GM12878 (cell line): ENCODE data around the gene PPP1R7. TPM values are rescaled to one million over a fixed set of nuclear protein-coding genes. Genes with fewer than 3 reads are reported as not detected.

ENCODE experiments used
- ATAC-seq: fragments of 200-7000 bp; cut with Tn5 transposase; 3 replicates; pipeline ENCODE4 v1.9.1; 2020; ENCODE audit warnings: mild to moderate bottlenecking, moderate library complexity
- BruUV-seq: library from RNA; stranded (reverse); fragments of 400-500 nt; replicated peaks from 2 replicates; lab custom pipeline; 2021; lab: Mats Ljungman, UMichigan
- CTCF ChIA-PET: fragments of 300-600 bp; sonication (Branson Sonifier 250); formaldehyde crosslinking; extraction: SDS; loops from one replicate; lab custom pipeline; 2021; ENCODE audit warnings: inconsistent platforms; lab: Yijun Ruan, JAX
- POLR2A ChIA-PET: fragments of 350-600 bp; formaldehyde crosslinking; extraction: SDS; loops from one replicate; lab custom pipeline; 2021; ENCODE audit warnings: inconsistent platforms; lab: Charles Lee
- RAD21 ChIA-PET: fragments of 300-600 bp; sonication (Branson Sonifier 250); formaldehyde crosslinking; loops from one replicate; lab custom pipeline; 2023; ENCODE audit warnings: antibody characterized with exemption; ENCODE audit not compliant: unreplicated experiment; lab: Charles Lee
- SMC1A ChIA-PET: fragments of 300-600 bp; sonication (Branson Sonifier 250); formaldehyde crosslinking; loops from one replicate; lab custom pipeline; 2023; ENCODE audit not compliant: unreplicated experiment, uncharacterized antibody; lab: Charles Lee
- DNase-seq: peaks from one replicate; pipeline ENCODE4 v3.0.0-alpha.2; 2011; ENCODE audit warnings: low read depth, low spot score
- FAIRE-seq: peaks from 3 replicates; lab custom pipeline; 2011; peaks lifted over from hg19 to GRCh38; lab: Jason Lieb, UNC
- H2AFZ ChIP-seq: 2 replicates; pipeline ENCODE4 v1.6.0; 2011; ENCODE audit warnings: low read depth, low read length, control low read depth; ENCODE audit not compliant: control insufficient read depth
- H3K27ac ChIP-seq: 2 replicates; pipeline ENCODE4 v1.5.1; 2011; ENCODE audit warnings: control low read depth; ENCODE audit not compliant: control insufficient read depth, insufficient read depth
- H3K27me3 ChIP-seq, 2 experiments: replicated peaks in 1 of 2; 2 replicates each; pipeline versions ENCODE4 v1.6.0 to v1.6.1; 2011; ENCODE audit warnings: low read length in 1 of 2; ENCODE audit not compliant: control insufficient read depth in 2 of 2, insufficient read depth in 2 of 2
- H3K36me3 ChIP-seq, 2 experiments: 2 replicates each; pipeline ENCODE4 v1.5.1; 2011; ENCODE audit warnings: low read length in 1 of 2; ENCODE audit not compliant: control insufficient read depth in 2 of 2, insufficient read depth in 2 of 2
- H3K4me1 ChIP-seq: 2 replicates; pipeline ENCODE4 v1.6.1; 2011; ENCODE audit warnings: mild to moderate bottlenecking, low read length, moderate library complexity, mixed read lengths; ENCODE audit not compliant: control insufficient read depth, insufficient read depth
- H3K4me2 ChIP-seq: 2 replicates; pipeline ENCODE4 v1.6.0; 2011; ENCODE audit warnings: control low read depth; ENCODE audit not compliant: control insufficient read depth, insufficient read depth
- H3K4me3 ChIP-seq: fragments of 200-600 bp; sonication (generic); 2 replicates; pipeline ENCODE4 v1.5.1; 2016
- H3K79me2 ChIP-seq: 2 replicates; pipeline ENCODE4 v1.6.0; 2011; ENCODE audit warnings: low read length; ENCODE audit not compliant: control insufficient read depth, insufficient read depth
- H3K9ac ChIP-seq: 2 replicates; pipeline ENCODE4 v1.8.0; 2011; ENCODE audit warnings: low read length, control low read depth, mixed read lengths; ENCODE audit not compliant: control insufficient read depth, insufficient read depth
- H3K9me3 ChIP-seq: replicated peaks from 3 replicates; pipeline ENCODE4 v1.5.1; 2011; ENCODE audit warnings: mild to moderate bottlenecking, low read length; ENCODE audit not compliant: control insufficient read depth, insufficient read depth
- H4K20me1 ChIP-seq: 2 replicates; pipeline ENCODE4 v1.6.0; 2011; ENCODE audit not compliant: control insufficient read depth, insufficient read depth
- CTCF ChIP-seq, 3 experiments: IDR thresholded peaks in 2 of 3; conservative IDR thresholded peaks in 1 of 3; 2 replicates each; pipeline ENCODE4 v1.5.1; 2011; ENCODE audit warnings: low read depth in 3 of 3, low read length in 3 of 3, mild to moderate bottlenecking in 3 of 3, control low read depth in 2 of 3, moderate library complexity in 2 of 3, inconsistent platforms in 1 of 3, mixed read lengths in 1 of 3; ENCODE audit not compliant: control insufficient read depth in 2 of 3, insufficient read depth in 1 of 3; ENCODE audit errors: extremely low read depth in 1 of 3
- GABPA ChIP-seq: IDR thresholded peaks from 2 replicates; pipeline ENCODE4 v1.6.1; 2014; ENCODE audit warnings: antibody characterized with exemption, low read depth, mild to moderate bottlenecking, inconsistent platforms
- IRF4 ChIP-seq: IDR thresholded peaks from 2 replicates; pipeline ENCODE4 v1.6.1; 2011; ENCODE audit warnings: low read depth, low read length
- POLR2A ChIP-seq: IDR thresholded peaks from 2 replicates; pipeline ENCODE4 v1.6.1; 2011; ENCODE audit warnings: low read depth, mild to moderate bottlenecking, low read length
- RAD21 ChIP-seq: IDR thresholded peaks from 2 replicates; pipeline ENCODE4 v1.6.1; 2011; ENCODE audit warnings: mild to moderate bottlenecking, low read depth, low read length, moderate library complexity; ENCODE audit not compliant: insufficient read depth
- SREBF2 ChIP-seq: IDR thresholded peaks from 2 replicates; pipeline ENCODE4 v1.6.1; 2012; ENCODE audit warnings: mild to moderate bottlenecking, low read length
- WGBS: methylation state at CpG from one replicate; pipeline ENCODE4 v1.1.6; 2016; ENCODE audit warnings: low lambda C conversion rate; ENCODE audit not compliant: insufficient replicate concordance, insufficient coverage; ENCODE audit errors: missing lambda C conversion rate; 5-methylcytosine and 5-hydroxymethylcytosine counted together
- in situ Hi-C: fragments of 300-500 bp; cut with MboI; formaldehyde crosslinking; loops from 9 replicates; pipeline ENCODE4 v1.14.3; 2018; ENCODE audit warnings: mixed read lengths
- intact Hi-C: fragments of 100-400 bp; cut with micrococcal nuclease; formaldehyde crosslinking; loops from one replicate; pipeline ENCODE4 v1.14.2; 2022; ENCODE audit not compliant: unreplicated experiment
- polyA plus RNA-seq, 11 experiments: library from polyadenylated mRNA; depleted of rRNA in 4 of 11; unstranded in 6 of 11; stranded (reverse) in 5 of 11; fragments of >200 nt; fragmentation: Nextera tagmentation in 4 of 11; fragmentation: Illumina TruSeq in 1 of 11; extraction: Ambion mirVana in 4 of 11; extraction: Trizol in 1 of 11; gene quantifications; 1 replicate in 1 of 11; 2 replicates in 10 of 11; pipeline versions ENCODE4 v1.2.1 to v1.2.3, GENCODE V29; 2011 to 2016; ENCODE audit warnings: inconsistent platforms in 2 of 11, missing spikeins in 2 of 11, low read depth in 1 of 11
- total RNA-seq, 4 experiments: library from RNA; depleted of rRNA in 3 of 4; stranded (reverse); fragments of >200 nt in 3 of 4; fragmentation: Illumina TruSeq in 1 of 4; extraction: Trizol in 1 of 4; gene quantifications; 2 replicates each; pipeline versions ENCODE4 v1.2.1 to v1.2.3, GENCODE V29; 2013 to 2021

PPP1R7 gene
- total and polyA plus RNA-seq, 10 of the 15 experiments (the other 5 are each of a cell fraction or from before 2014, with no cell fraction given) = 78.5 to 174 (median 93.7) TPM

- Histone ChIP-seq H3K36me3 (no peaks in the 10 kb centered on the region), H3K9me3 (no peaks in the 10 kb centered on the region), H2AFZ (no peak overlapping the region), H3K4me1 (no peaks in the 10 kb centered on the region), H3K9ac (no peak overlapping the region), H4K20me1 (no peaks in the 10 kb centered on the region), H3K4me3 (no peak overlapping the region), H3K4me2 (no peak overlapping the region), H3K27me3 (no peaks in the 10 kb centered on the region), H3K79me2 (no peaks in the 10 kb centered on the region), H3K27ac (no peak overlapping the region)
- ChIA-PET RAD21 (no interaction called here), CTCF (interaction anchor here (0.7 kb wide), 1 partner anchor 133 kb away, joined by 3 read pairs; no protein-coding TSS in a partner anchor), POLR2A (no interaction called here), SMC1A (no interaction called here)
- FAIRE-seq = no peak
- in situ Hi-C loops (no loop called here), intact Hi-C loops (loop anchor here (10.0 kb wide), 1 partner anchor 356 kb away; no protein-coding TSS in a partner anchor)
- 0 out of 2 replicates have a peak, but pooled peaks have one; percentile 9 for TF ChIP-seq RAD21
- TF ChIP-seq IRF4 = no peak
- TF ChIP-seq CTCF (IDR thresholded peaks at IDR 0.05 in 2 of 3, conservative IDR thresholded peaks at IDR 0.05 in 1 of 3; ENCODE audit: control insufficient read depth in 2 of 3, extremely low read depth in 1 of 3, insufficient read depth in 1 of 3, low read depth in 3 of 3, low read length in 3 of 3) = peak in 1 of 3 experiments; percentile 27; a peak in 1 of 6 replicates
- TF ChIP-seq SREBF2 = no peak
- no peak; the same call in 2 of the 3 replicates for ATAC-seq
- DNase-seq = no peak
- BruUV-seq = no TSS peak
- WGBS = 7% methylated on average over 2 of the region's 2 CpGs
These were observed 61.0 kb downstream of the PPP1R7 start for GRCh38 chr2:241211276-241211675.

- H3K79me2 ChIP-seq = no peaks in the 10 kb centered on the region
- H3K9ac ChIP-seq = no peak overlapping the region
- BruUV-seq = no TSS peak
- ATAC-seq (no peak), DNase-seq (no peak), FAIRE-seq (no peak)
- in situ Hi-C loops (no loop called here), intact Hi-C loops (loop anchor here (10.0 kb wide), 1 partner anchor 358 kb away; no protein-coding TSS in a partner anchor)
- SMC1A ChIA-PET = no interaction called here
- RAD21 ChIA-PET = no interaction called here
- 70% methylated on average over 13 of the region's 13 CpGs for WGBS
- H4K20me1 ChIP-seq = no peaks in the 10 kb centered on the region
- H2AFZ ChIP-seq = no peak overlapping the region
- H3K36me3 ChIP-seq = no peaks in the 10 kb centered on the region
- no peak for TF ChIP-seq POLR2A
- no peak for TF ChIP-seq GABPA
- no peaks in the 10 kb centered on the region for H3K4me1 ChIP-seq
- no peak overlapping the region for H3K4me3 ChIP-seq
- H3K27ac ChIP-seq = no peak overlapping the region
- no peak overlapping the region for H3K4me2 ChIP-seq
- CTCF ChIA-PET = no interaction called here
- no peaks in the 10 kb centered on the region for H3K9me3 ChIP-seq
- H3K27me3 ChIP-seq = no peaks in the 10 kb centered on the region
- POLR2A ChIA-PET = interaction anchor here (0.6 kb wide), 1 partner anchor 232 kb away, joined by 4 read pairs; no protein-coding TSS in a partner anchor
These were observed 62.8 kb downstream of the PPP1R7 start for GRCh38 chr2:241213041-241213440.
